BLaER1 (cell line): ENCODE results near the gene GABRR3.
A peak's percentile ranks its signal among the peaks of the same experiment; 100 is the strongest.

Experiments used
- H3K27ac ChIP-seq: shearing (Covaris generic); formaldehyde crosslinking; 2 replicates; pipeline ENCODE4 v1.8.1; 2022
- H3K27me3 ChIP-seq: shearing (Covaris generic); formaldehyde crosslinking; 2 replicates; pipeline ENCODE4 v1.8.1; 2022
- H3K36me3 ChIP-seq: shearing (Covaris generic); formaldehyde crosslinking; 2 replicates; pipeline ENCODE4 v1.8.1; 2022
- H3K4me1 ChIP-seq: shearing (Covaris generic); formaldehyde crosslinking; 2 replicates; pipeline ENCODE4 v1.8.1; 2022
- H3K4me2 ChIP-seq: shearing (Covaris generic); formaldehyde crosslinking; 2 replicates; pipeline ENCODE4 v1.8.1; 2022
- H3K4me3 ChIP-seq: shearing (Covaris generic); formaldehyde crosslinking; 2 replicates; pipeline ENCODE4 v1.8.1; 2022
- H3K9ac ChIP-seq: shearing (Covaris generic); formaldehyde crosslinking; 2 replicates; pipeline ENCODE4 v1.8.1; 2022
- H3K9me3 ChIP-seq: shearing (Covaris generic); formaldehyde crosslinking; 2 replicates; pipeline ENCODE4 v1.8.1; 2022
- H4K20me1 ChIP-seq: shearing (Covaris generic); formaldehyde crosslinking; 2 replicates; pipeline ENCODE4 v1.8.1; 2022
- Cebpa-rat ChIP-seq: shearing (Covaris generic); IDR thresholded peaks from 2 replicates; pipeline ENCODE4 v1.8.1; 2022

Gene GABRR3

GRCh38 chr3:97974996-97975395 lies 60.1 kb downstream of the GABRR3 start:
- Histone ChIP-seq H3K27ac (no peak overlapping the region), H3K4me1 (peaks cover 32% of the 10 kb centered on the region), H3K9me3 (no peaks in the 10 kb centered on the region), H3K27me3 (no peaks in the 10 kb centered on the region), H3K4me3 (no peak overlapping the region), H3K9ac (no peak overlapping the region), H3K36me3 (no peaks in the 10 kb centered on the region), H3K4me2 (peak overlapping the region; percentile 31), H4K20me1 (peaks cover under 1% of the 10 kb centered on the region; the same call in 1 of the 2 replicates)
- TF ChIP-seq Cebpa-rat: no peak

GRCh38 chr3:97972976-97973375 lies 62.1 kb downstream of the GABRR3 start:
- peak overlapping the region; percentile 74 for H3K9ac ChIP-seq
- no peaks in the 10 kb centered on the region for H3K36me3 ChIP-seq
- peak overlapping the region; percentile 95 for H3K4me2 ChIP-seq
- no peaks in the 10 kb centered on the region for H3K9me3 ChIP-seq
- H3K27me3 ChIP-seq: no peaks in the 10 kb centered on the region
- peak overlapping the region; percentile 76 for H3K27ac ChIP-seq
- no peak for TF ChIP-seq Cebpa-rat
- peaks cover 45% of the 10 kb centered on the region for H3K4me1 ChIP-seq
- H3K4me3 ChIP-seq: peak overlapping the region; percentile 74
- H4K20me1 ChIP-seq: peaks cover 17% of the 10 kb centered on the region

- H3K9ac ChIP-seq: peak within 1 kb of the TSS; percentile 74
- H3K4me1 ChIP-seq: peaks cover 45% of the 10 kb centered on the region
- H3K9me3 ChIP-seq: no peaks in the 10 kb centered on the region
- peak within 1 kb of the TSS; percentile 76 for H3K27ac ChIP-seq
- TF ChIP-seq Cebpa-rat: no peak
- peak within 1 kb of the TSS; percentile 95 for H3K4me2 ChIP-seq
- no peaks in the 10 kb centered on the region for H3K27me3 ChIP-seq
- peak within 1 kb of the TSS; percentile 74 for H3K4me3 ChIP-seq
- peaks cover 28% of the 10 kb centered on the region for H4K20me1 ChIP-seq
- peaks cover 7% of the 10 kb centered on the region for H3K36me3 ChIP-seq
Observed at GRCh38 chr3:97971679-97972567, 63.2 kb downstream of the GABRR3 start, which contains the start of gene RIOX2. Gene RIOX2, minus strand, starts transcription at chr3:97972431. Its CDS starts 4,838 bp downstream, at chr3:97967593.

- H3K4me3 ChIP-seq: peak overlapping the region; percentile 74
- no peak for TF ChIP-seq Cebpa-rat
- peak overlapping the region; percentile 76 for H3K27ac ChIP-seq
Observed at GRCh38 chr3:97970956-97971620, 64.0 kb downstream of the GABRR3 start.

GRCh38 chr3:97970156-97970555 lies 65.0 kb downstream of the GABRR3 start:
- Histone ChIP-seq H3K4me2 (peak overlapping the region; percentile 95), H3K27me3 (no peaks in the 10 kb centered on the region), H4K20me1 (peaks cover 38% of the 10 kb centered on the region), H3K4me3 (no peak overlapping the region), H3K36me3 (peaks cover 25% of the 10 kb centered on the region), H3K27ac (no peak overlapping the region), H3K9me3 (no peaks in the 10 kb centered on the region), H3K4me1 (peaks cover 44% of the 10 kb centered on the region), H3K9ac (no peak overlapping the region)
- no peak for TF ChIP-seq Cebpa-rat

More at GRCh38 chr3:97970956-97971620, 64.0 kb downstream of the GABRR3 start:
- H3K27me3 ChIP-seq: no peaks in the 10 kb centered on the region
- H3K9ac ChIP-seq: peak overlapping the region; percentile 74
- H3K9me3 ChIP-seq: no peaks in the 10 kb centered on the region
- H3K36me3 ChIP-seq: peaks cover 15% of the 10 kb centered on the region
- H3K4me1 ChIP-seq: peaks cover 45% of the 10 kb centered on the region
- H4K20me1 ChIP-seq: peaks cover 32% of the 10 kb centered on the region
- peak overlapping the region; percentile 95 for H3K4me2 ChIP-seq

- Histone ChIP-seq H3K9ac (no peak overlapping the region), H3K27me3 (no peaks in the 10 kb centered on the region), H3K4me2 (peak overlapping the region; percentile 95), H3K4me1 (peaks cover 38% of the 10 kb centered on the region), H3K27ac (no peak overlapping the region), H3K36me3 (peaks cover 31% of the 10 kb centered on the region), H4K20me1 (peaks cover 40% of the 10 kb centered on the region), H3K9me3 (no peaks in the 10 kb centered on the region), H3K4me3 (no peak overlapping the region)
- TF ChIP-seq Cebpa-rat: no peak
Observed at GRCh38 chr3:97969541-97969940, 65.6 kb downstream of the GABRR3 start.

GRCh38 chr3:97968376-97968775 lies 66.7 kb downstream of the GABRR3 start:
- H3K27me3 ChIP-seq: no peaks in the 10 kb centered on the region
- peaks cover 52% of the 10 kb centered on the region for H4K20me1 ChIP-seq
- H3K9me3 ChIP-seq: no peaks in the 10 kb centered on the region
- no peak overlapping the region for H3K4me2 ChIP-seq
- H3K36me3 ChIP-seq: peaks cover 42% of the 10 kb centered on the region
- no peak for TF ChIP-seq Cebpa-rat
- H3K27ac ChIP-seq: no peak overlapping the region
- peaks cover 38% of the 10 kb centered on the region for H3K4me1 ChIP-seq
- H3K9ac ChIP-seq: no peak overlapping the region
- no peak overlapping the region for H3K4me3 ChIP-seq

- Histone ChIP-seq H3K9me3 (no peaks in the 10 kb centered on the region), H3K27ac (no peak overlapping the region), H3K27me3 (no peaks in the 10 kb centered on the region), H3K36me3 (peaks cover 47% of the 10 kb centered on the region), H3K4me1 (peaks cover 35% of the 10 kb centered on the region), H3K4me3 (no peak overlapping the region), H4K20me1 (peaks cover 56% of the 10 kb centered on the region), H3K9ac (no peak overlapping the region), H3K4me2 (no peak overlapping the region)
- no peak for TF ChIP-seq Cebpa-rat
Observed at GRCh38 chr3:97967966-97968365, 67.1 kb downstream of the GABRR3 start.

- Histone ChIP-seq H3K4me3 (no peak overlapping the region), H3K9me3 (no peaks in the 10 kb centered on the region), H3K4me2 (no peak overlapping the region), H3K4me1 (peaks cover 12% of the 10 kb centered on the region), H3K27me3 (no peaks in the 10 kb centered on the region), H3K36me3 (peaks cover 94% of the 10 kb centered on the region), H3K27ac (no peak overlapping the region), H3K9ac (no peak overlapping the region), H4K20me1 (peaks cover 40% of the 10 kb centered on the region; the same call in 1 of the 2 replicates)
- TF ChIP-seq Cebpa-rat: no peak
Observed at GRCh38 chr3:97960993-97961766, 73.9 kb downstream of the GABRR3 start.
